Measurements from ENCODE around the gene ANXA2. TPM values are rescaled to one million over a fixed set of nuclear protein-coding genes. Genes with fewer than 3 reads are reported as not detected.

ANXA2 gene
- polyA plus RNA-seq, 1 donor (not counting 4 experiments of a cell fraction or from before 2014, with no cell fraction given): 11,017 TPM

- peak; percentile 67 for FAIRE-seq
- Histone ChIP-seq H3K9me3 (ENCODE audit: control insufficient read depth, low read depth, low read length) (no peaks in the 10 kb centered on the region), H3K79me2 (ENCODE audit: control insufficient read depth, insufficient read depth, low read length) (no peaks in the 10 kb centered on the region), H3K27ac (ENCODE audit: control insufficient read depth, insufficient read depth, low read length) (no peak overlapping the region), H3K27me3 (ENCODE audit: control insufficient read depth, extremely low read depth, insufficient read depth, low read length) (no peaks in the 10 kb centered on the region), H3K4me1 (ENCODE audit: control insufficient read depth, extremely low read depth, insufficient read depth, low read length) (no peaks in the 10 kb centered on the region), H3K9ac (ENCODE audit: control insufficient read depth, extremely low read depth, insufficient read depth, low read length) (no peak overlapping the region), H3K4me3 (ENCODE audit: control insufficient read depth in 2 of 3, extremely low read depth in 1 of 3, insufficient read depth in 2 of 3, low read depth in 1 of 3, low read length in 3 of 3) (no peak overlapping the region), H3K9me1 (ENCODE audit: control insufficient read depth, extremely low read depth, insufficient read depth, low read length) (peaks cover 2% of the 10 kb centered on the region), H3K36me3 (ENCODE audit: control insufficient read depth in 2 of 2, extremely low read depth in 1 of 2, insufficient read depth in 2 of 2, low read length in 2 of 2) (peaks cover 14 to 19% of the 10 kb centered on the region in 2 experiments), H2AFZ (ENCODE audit: control insufficient read depth, low read length) (no peak overlapping the region), H4K20me1 (ENCODE audit: control insufficient read depth, extremely low read depth, insufficient read depth, low read length) (peaks cover 37% of the 10 kb centered on the region), H3K4me2 (ENCODE audit: control insufficient read depth, extremely low read depth, insufficient read depth, low read depth, low read length) (no peak overlapping the region)
- DNase-seq (ENCODE audit: low read depth, low spot score): no peak
- TF ChIP-seq EZH2 (IDR thresholded peaks at IDR 0.05; ENCODE audit: low read length) (no peak), CTCF (optimal IDR thresholded peaks at IDR 0.05 in 1 of 3, IDR thresholded peaks at IDR 0.05 in 1 of 3, conservative IDR thresholded peaks at IDR 0.05 in 1 of 3; ENCODE audit: extremely low read depth in 1 of 3, insufficient read depth in 2 of 3, low read length in 3 of 3) (no peak)
- dilution Hi-C loops (cut with MboI; ENCODE audit: extremely low pct_ligation_motif_present, low sequenced_read_pairs): no loop called here
Measured at GRCh38 chr15:60343221-60343970, 54.4 kb downstream of the ANXA2 start.

- FAIRE-seq (no peak), DNase-seq (ENCODE audit: low read depth, low spot score) (no peak)
- H3K4me1 ChIP-seq (ENCODE audit: control insufficient read depth, extremely low read depth, insufficient read depth, low read length): no peaks in the 10 kb centered on the region
- TF ChIP-seq CTCF (optimal IDR thresholded peaks at IDR 0.05 in 1 of 3, IDR thresholded peaks at IDR 0.05 in 1 of 3, conservative IDR thresholded peaks at IDR 0.05 in 1 of 3; ENCODE audit: extremely low read depth in 1 of 3, insufficient read depth in 2 of 3, low read length in 3 of 3) (peak in 2 of 3 experiments; percentile 28 to 48), EZH2 (IDR thresholded peaks at IDR 0.05; ENCODE audit: low read length) (no peak)
- dilution Hi-C loops (cut with MboI; ENCODE audit: extremely low pct_ligation_motif_present, low sequenced_read_pairs): no loop called here
- H3K27me3 ChIP-seq (ENCODE audit: control insufficient read depth, extremely low read depth, insufficient read depth, low read length): no peaks in the 10 kb centered on the region
- H3K27ac ChIP-seq (ENCODE audit: control insufficient read depth, insufficient read depth, low read length): no peak overlapping the region
- peaks cover 2% of the 10 kb centered on the region for H3K9me1 ChIP-seq (ENCODE audit: control insufficient read depth, extremely low read depth, insufficient read depth, low read length)
- no peak overlapping the region for H2AFZ ChIP-seq (ENCODE audit: control insufficient read depth, low read length)
- H3K36me3 ChIP-seq (ENCODE audit: control insufficient read depth in 2 of 2, extremely low read depth in 1 of 2, insufficient read depth in 2 of 2, low read length in 2 of 2): no peaks in the 10 kb centered on the region
- no peak overlapping the region for H3K4me3 ChIP-seq (ENCODE audit: control insufficient read depth in 2 of 3, extremely low read depth in 1 of 3, insufficient read depth in 2 of 3, low read depth in 1 of 3, low read length in 3 of 3)
- peaks cover 9% of the 10 kb centered on the region for H4K20me1 ChIP-seq (ENCODE audit: control insufficient read depth, extremely low read depth, insufficient read depth, low read length)
- no peak overlapping the region for H3K9ac ChIP-seq (ENCODE audit: control insufficient read depth, extremely low read depth, insufficient read depth, low read length)
- no peaks in the 10 kb centered on the region for H3K79me2 ChIP-seq (ENCODE audit: control insufficient read depth, insufficient read depth, low read length)
- no peak overlapping the region for H3K4me2 ChIP-seq (ENCODE audit: control insufficient read depth, extremely low read depth, insufficient read depth, low read depth, low read length)
- no peaks in the 10 kb centered on the region for H3K9me3 ChIP-seq (ENCODE audit: control insufficient read depth, low read depth, low read length)
Measured at GRCh38 chr15:60340207-60340921, 57.4 kb downstream of the ANXA2 start.
